HFF-Myc (cell line): Measurements from ENCODE around the gene SPDYE4.

ENCODE experiments used
- DNase-seq: peaks from one replicate; pipeline ENCODE4 v3.0.0-alpha.2; 2011; ENCODE audit warnings: low read depth; ENCODE audit errors: extremely low read depth
- H3K4me3 ChIP-seq: replicated peaks from 2 replicates; pipeline ENCODE4 v1.5.1; 2011; ENCODE audit warnings: low read depth, mild to moderate bottlenecking, control low read depth, low read length
- TF ChIP-seq, protein P1 (sequence below): IDR thresholded peaks from 2 replicates; pipeline ENCODE4 v1.5.1; 2012; ENCODE audit warnings: mild to moderate bottlenecking, low read depth, low read length, control low read depth; ENCODE audit errors: missing control alignments

Gene SPDYE4

DNA sequence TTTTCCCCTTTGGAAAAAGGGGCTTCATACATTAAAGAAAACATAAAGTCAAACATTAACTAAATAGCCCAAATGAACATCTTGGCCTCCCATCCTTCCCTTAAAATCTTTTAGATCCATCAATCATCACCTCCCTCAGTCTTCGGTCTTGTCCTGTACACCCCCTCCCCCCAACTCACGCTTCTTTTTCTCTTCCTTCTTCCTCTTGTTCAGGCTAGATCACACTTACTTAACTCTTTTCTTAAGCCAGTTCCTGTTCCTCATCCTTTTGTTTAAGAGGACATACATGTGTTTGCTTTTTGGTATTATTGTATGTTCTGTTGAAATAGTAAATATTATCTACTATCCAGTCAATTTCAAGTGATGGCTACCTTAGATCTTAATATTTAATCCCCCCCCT, 35.3 kb upstream of the SPDYE4 start:
- DNase-seq: no peak
- TF ChIP-seq, protein P1, sequence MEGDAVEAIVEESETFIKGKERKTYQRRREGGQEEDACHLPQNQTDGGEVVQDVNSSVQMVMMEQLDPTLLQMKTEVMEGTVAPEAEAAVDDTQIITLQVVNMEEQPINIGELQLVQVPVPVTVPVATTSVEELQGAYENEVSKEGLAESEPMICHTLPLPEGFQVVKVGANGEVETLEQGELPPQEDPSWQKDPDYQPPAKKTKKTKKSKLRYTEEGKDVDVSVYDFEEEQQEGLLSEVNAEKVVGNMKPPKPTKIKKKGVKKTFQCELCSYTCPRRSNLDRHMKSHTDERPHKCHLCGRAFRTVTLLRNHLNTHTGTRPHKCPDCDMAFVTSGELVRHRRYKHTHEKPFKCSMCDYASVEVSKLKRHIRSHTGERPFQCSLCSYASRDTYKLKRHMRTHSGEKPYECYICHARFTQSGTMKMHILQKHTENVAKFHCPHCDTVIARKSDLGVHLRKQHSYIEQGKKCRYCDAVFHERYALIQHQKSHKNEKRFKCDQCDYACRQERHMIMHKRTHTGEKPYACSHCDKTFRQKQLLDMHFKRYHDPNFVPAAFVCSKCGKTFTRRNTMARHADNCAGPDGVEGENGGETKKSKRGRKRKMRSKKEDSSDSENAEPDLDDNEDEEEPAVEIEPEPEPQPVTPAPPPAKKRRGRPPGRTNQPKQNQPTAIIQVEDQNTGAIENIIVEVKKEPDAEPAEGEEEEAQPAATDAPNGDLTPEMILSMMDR: no peak
- no peak overlapping the region for H3K4me3 ChIP-seq

DNA sequence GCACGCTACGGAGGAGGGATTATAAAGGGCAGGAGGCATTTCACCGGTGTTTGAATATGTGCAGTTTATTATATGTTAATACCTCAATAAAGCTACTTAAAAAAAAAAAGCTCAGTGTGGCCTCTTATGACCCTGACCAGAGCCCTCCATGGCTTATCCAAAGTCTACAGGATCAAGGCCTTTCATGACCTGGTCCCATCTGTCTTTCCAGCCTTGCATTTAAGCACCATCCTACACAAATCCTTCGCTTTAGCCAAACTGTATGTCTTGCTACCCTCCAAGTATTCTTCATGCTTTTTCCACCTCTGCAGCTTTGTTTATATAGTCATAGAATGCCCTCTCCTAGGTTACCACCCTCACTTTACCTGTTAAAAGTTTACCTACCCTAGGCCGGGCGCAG, 34.3 kb upstream of the SPDYE4 start:
- H3K4me3 ChIP-seq: no peak overlapping the region
- DNase-seq: no peak
- TF ChIP-seq, protein P1: no peak

DNA sequence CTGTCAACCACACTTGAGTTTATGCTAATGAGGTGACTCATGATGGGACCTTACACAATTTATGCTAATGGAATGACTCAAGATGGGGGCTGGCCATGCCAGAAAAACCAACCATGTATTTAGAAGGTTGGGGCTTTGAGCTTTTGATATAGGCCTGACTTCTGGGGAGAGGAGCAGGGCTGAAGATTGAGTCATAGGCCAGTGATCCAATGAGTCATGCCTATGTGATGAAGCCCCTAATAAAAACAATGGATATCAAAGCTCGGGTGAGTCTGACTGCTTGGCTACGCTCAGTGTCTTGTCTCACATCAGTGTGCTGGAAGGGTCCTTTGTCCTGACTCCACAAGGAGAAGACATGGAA, 33.5 kb upstream of the SPDYE4 start:
- no peak for DNase-seq
- no peak overlapping the region for H3K4me3 ChIP-seq
- TF ChIP-seq, protein P1: no peak

DNA sequence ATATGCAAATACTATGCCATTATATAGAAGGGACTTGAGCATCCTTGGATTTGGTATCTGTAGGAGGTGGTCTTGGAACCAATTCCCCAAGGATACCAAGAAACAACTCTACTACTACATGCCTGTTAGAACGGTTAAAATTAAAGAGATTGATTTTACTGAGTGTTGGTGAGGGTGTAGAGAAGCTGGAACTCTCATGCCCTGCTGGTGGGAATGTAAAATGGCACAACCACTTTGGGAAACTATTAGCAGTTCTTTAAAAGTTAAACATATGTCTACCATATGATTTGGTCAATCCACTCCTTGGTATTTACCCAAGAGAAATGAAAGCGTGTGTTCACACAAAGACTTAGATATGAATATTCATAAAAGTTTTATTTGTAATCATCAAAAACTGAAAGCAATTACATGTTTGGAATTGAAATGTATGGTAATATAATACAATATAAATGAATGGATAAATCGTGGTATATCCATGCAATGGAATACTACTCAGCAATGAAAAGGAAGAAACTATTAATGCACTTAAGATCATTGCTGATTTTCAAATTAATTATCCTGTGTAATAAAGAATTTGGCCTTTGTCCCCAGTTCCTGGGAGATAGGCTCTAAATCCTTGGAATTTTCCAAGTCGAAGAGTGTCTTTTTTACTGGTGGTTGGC, 33.0 kb upstream of the SPDYE4 start:
- TF ChIP-seq, protein P1: no peak
- no peak for DNase-seq
- H3K4me3 ChIP-seq: no peak overlapping the region

DNA sequence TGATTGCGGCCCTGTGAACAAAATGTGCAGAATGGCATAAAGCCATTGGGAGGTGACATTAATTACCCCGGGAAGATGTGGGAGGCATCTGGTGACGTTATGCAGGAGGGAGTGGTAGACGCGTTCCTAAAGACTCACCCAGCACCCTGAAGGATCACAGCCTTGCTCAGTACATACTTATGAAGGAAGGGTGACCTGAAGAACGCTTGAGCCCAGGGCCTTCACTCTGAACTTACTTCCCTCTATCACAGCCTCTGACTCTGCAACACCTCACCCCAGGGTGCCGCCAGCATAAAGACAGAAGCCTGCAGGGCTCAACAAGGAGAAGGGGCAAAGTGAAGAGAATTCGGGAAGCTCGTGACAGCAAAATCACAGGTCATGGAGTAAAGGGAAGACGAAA, 31.4 kb upstream of the SPDYE4 start:
- TF ChIP-seq, protein P1: no peak
- H3K4me3 ChIP-seq: no peak overlapping the region
- DNase-seq: no peak

DNA sequence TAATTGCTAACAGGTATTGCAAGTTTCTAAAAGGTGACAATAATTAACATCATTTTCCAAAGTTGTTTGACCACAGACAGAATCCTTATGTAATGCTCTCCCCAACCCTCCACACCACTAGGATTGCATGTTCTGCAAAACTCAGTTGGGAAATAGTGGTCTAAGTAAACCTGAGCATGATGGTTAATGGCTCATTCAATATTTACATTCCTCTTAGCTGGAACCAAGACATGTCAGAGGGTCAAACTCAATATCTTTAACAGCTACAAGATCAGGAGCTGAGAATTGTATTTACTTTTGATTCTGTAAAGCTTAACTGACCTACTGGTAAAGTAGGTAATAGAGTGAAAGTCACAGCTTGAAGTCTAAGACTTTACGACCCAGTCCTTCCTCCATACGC, 30.7 kb upstream of the SPDYE4 start:
- TF ChIP-seq, protein P1: no peak
- no peak for DNase-seq
- no peak overlapping the region for H3K4me3 ChIP-seq
